CD14-positive monocyte (primary cell): ENCODE results near the gene CRACDL. TPM values are rescaled to one million over a fixed set of nuclear protein-coding genes. Genes with fewer than 3 reads are reported as not detected.

Source experiments
- DNase-seq, 3 donors: peaks; one replicate each; pipeline ENCODE4 v3.0.0-alpha.2; 2011 to 2022
- H2AFZ ChIP-seq: 2 replicates; pipeline ENCODE4 v1.6.0; 2012; ENCODE audit warnings: mild to moderate bottlenecking, low read depth, low read length, inconsistent platforms; ENCODE audit not compliant: insufficient read depth, poor library complexity, severe bottlenecking
- H3K27ac ChIP-seq, 2 donors: 1 replicate in 1 of 2; 2 replicates in 1 of 2; pipeline ENCODE4 v1.5.1; 2012 to 2013; ENCODE audit warnings: low read length in 2 of 2, control low read depth in 1 of 2, inconsistent platforms in 1 of 2, low read depth in 1 of 2, mild to moderate bottlenecking in 1 of 2
- H3K27me3 ChIP-seq, 2 donors: one replicate each; pipeline versions ENCODE4 v1.6.0 to v1.6.1; 2011 to 2013; ENCODE audit warnings: low read length in 2 of 2; ENCODE audit not compliant: control insufficient read depth in 2 of 2, insufficient read depth in 2 of 2
- H3K36me3 ChIP-seq, 2 donors: replicated peaks in 1 of 2; 1 replicate in 1 of 2; 2 replicates in 1 of 2; pipeline versions ENCODE4 v1.5.1 to v1.6.1; 2012 to 2013; ENCODE audit warnings: low read length in 2 of 2, control low read depth in 1 of 2, inconsistent platforms in 1 of 2, mild to moderate bottlenecking in 1 of 2; ENCODE audit not compliant: insufficient read depth in 2 of 2, control insufficient read depth in 1 of 2
- H3K4me1 ChIP-seq, 2 donors: 1 replicate in 1 of 2; 2 replicates in 1 of 2; pipeline versions ENCODE4 v1.5.1 to v1.6.1; 2012 to 2013; ENCODE audit warnings: low read length in 2 of 2, control low read depth in 1 of 2, inconsistent platforms in 1 of 2, mild to moderate bottlenecking in 1 of 2, moderate library complexity in 1 of 2; ENCODE audit not compliant: insufficient read depth in 2 of 2, control insufficient read depth in 1 of 2
- H3K4me2 ChIP-seq: replicated peaks from 2 replicates; pipeline ENCODE3; 2012; ENCODE audit warnings: low read length, moderate library complexity, mild to moderate bottlenecking; ENCODE audit not compliant: poor library complexity, severe bottlenecking; ENCODE audit errors: extremely low read depth
- H3K4me3 ChIP-seq, 3 experiments: fragments of 200-600 bp in 1 of 3; sonication (generic) in 1 of 3; replicated peaks in 1 of 3; 1 replicate in 2 of 3; 2 replicates in 1 of 3; pipeline ENCODE4 v1.5.1; 2011 to 2013; ENCODE audit warnings: low read length in 3 of 3, mild to moderate bottlenecking in 3 of 3, control low read depth in 2 of 3, low read depth in 2 of 3, inconsistent platforms in 1 of 3, moderate library complexity in 1 of 3
- H3K79me2 ChIP-seq: 2 replicates; pipeline ENCODE4 v1.6.0; 2012; ENCODE audit warnings: mild to moderate bottlenecking, control low read depth, inconsistent platforms, low read length, moderate library complexity; ENCODE audit not compliant: insufficient read depth
- H3K9ac ChIP-seq: 2 replicates; pipeline ENCODE4 v1.6.0; 2017; ENCODE audit warnings: low read length, mild to moderate bottlenecking; ENCODE audit not compliant: insufficient read depth, poor library complexity, severe bottlenecking
- H3K9me3 ChIP-seq, 2 donors: replicated peaks in 1 of 2; 1 replicate in 1 of 2; 2 replicates in 1 of 2; pipeline versions ENCODE4 v1.5.1 to v1.6.1; 2012 to 2013; ENCODE audit warnings: low read length in 2 of 2, control low read depth in 1 of 2; ENCODE audit not compliant: control insufficient read depth in 1 of 2, insufficient read depth in 1 of 2
- H4K20me1 ChIP-seq: 2 replicates; pipeline ENCODE4 v1.6.0; 2012; ENCODE audit warnings: mild to moderate bottlenecking, low read length, control low read depth, moderate library complexity; ENCODE audit not compliant: insufficient read depth
- H3K27ac Mint-ChIP-seq, 7 donors: one replicate each; pipeline ENCODE4 v1.8.0; 2020; ENCODE audit warnings: mild to moderate bottlenecking in 7 of 7, mixed read lengths in 7 of 7, moderate library complexity in 6 of 7, inconsistent platforms in 2 of 7
- H3K27me3 Mint-ChIP-seq, 3 donors: one replicate each; pipeline ENCODE4 v1.8.0; 2021 to 2022; ENCODE audit warnings: low read depth in 3 of 3, mild to moderate bottlenecking in 3 of 3, mixed read lengths in 3 of 3, moderate library complexity in 3 of 3, inconsistent platforms in 1 of 3
- H3K36me3 Mint-ChIP-seq, 2 donors: one replicate each; pipeline ENCODE4 v1.8.0; 2020; ENCODE audit warnings: mixed read lengths in 2 of 2, inconsistent platforms in 1 of 2, mild to moderate bottlenecking in 1 of 2
- H3K4me1 Mint-ChIP-seq: one replicate; pipeline ENCODE4 v1.8.0; 2020; ENCODE audit warnings: mild to moderate bottlenecking, mixed read lengths
- H3K4me3 Mint-ChIP-seq, 2 donors: one replicate each; pipeline ENCODE4 v1.8.0; 2020; ENCODE audit warnings: mild to moderate bottlenecking in 2 of 2, mixed read lengths in 2 of 2, moderate library complexity in 1 of 2
- H3K9me3 Mint-ChIP-seq, 7 donors: one replicate each; pipeline ENCODE4 v1.8.0; 2020 to 2022; ENCODE audit warnings: mixed read lengths in 7 of 7, mild to moderate bottlenecking in 6 of 7, moderate library complexity in 6 of 7, inconsistent platforms in 2 of 7
- CTCF ChIP-seq: fragments of 200-600 bp; IDR thresholded peaks from one replicate; pipeline ENCODE4 v1.8.0; 2022; ENCODE audit warnings: antibody characterized with exemption, mild to moderate bottlenecking
- WGBS: methylation state at CpG from one replicate; pipeline ENCODE4 v1.1.5; 2013; ENCODE audit warnings: missing lambda C conversion rate; ENCODE audit not compliant: insufficient coverage; 5-methylcytosine and 5-hydroxymethylcytosine counted together
- intact Hi-C, 2 donors: fragments of 100-400 bp; cut with micrococcal nuclease; formaldehyde crosslinking; loops; one replicate each; pipeline versions ENCODE4 v1.15.0 to v1.15.1; 2023
- polyA plus RNA-seq, 3 donors: library from polyadenylated mRNA; depleted of rRNA in 1 of 3; unstranded in 2 of 3; stranded (reverse) in 1 of 3; fragments of 300-500 nt in 2 of 3; fragments of >200 nt in 1 of 3; fragmentation: Illumina TruSeq in 2 of 3; gene quantifications; 1 replicate in 2 of 3; 2 replicates in 1 of 3; pipeline ENCODE4 v1.2.3, GENCODE V29; 2012 to 2021

CRACDL gene
- polyA plus RNA-seq, 3 donors, result 0.12 to 0.35 (median 0.28) TPM

GRCh38 chr2:98764499-98764898 is 171.5 kb downstream of the CRACDL start:
- H3K4me3 ChIP-seq, result peak overlapping the region in 1 of 3 experiments; percentile 35
- no peaks in the 10 kb centered on the region for H3K9me3 ChIP-seq
- no peak overlapping the region for H2AFZ ChIP-seq
- no peaks in the 10 kb centered on the region for H4K20me1 ChIP-seq
- H3K4me2 ChIP-seq, result peak overlapping the region; percentile 21
- H3K79me2 ChIP-seq, result no peaks in the 10 kb centered on the region
- H3K9me3 Mint-ChIP-seq, result no peaks in the 10 kb centered on the region
- H3K27me3 Mint-ChIP-seq, result peaks cover 0 to 5% (median 2%) of the 10 kb centered on the region in 3 donors
- WGBS, result 10% methylated on average over 4 of the region's 4 CpGs
- H3K4me3 Mint-ChIP-seq, result peak overlapping the region in 1 of 2 donors; percentile 30
- peak overlapping the region; percentile 80 to 92 (median 87) for H3K27ac Mint-ChIP-seq
- H3K4me1 ChIP-seq, result peaks cover 84 to 93% of the 10 kb centered on the region in 2 donors
- H3K4me1 Mint-ChIP-seq, result peaks cover 84% of the 10 kb centered on the region
- no peaks in the 10 kb centered on the region for H3K36me3 ChIP-seq
- peaks cover 0 to 3% of the 10 kb centered on the region in 2 donors for H3K36me3 Mint-ChIP-seq
- no peaks in the 10 kb centered on the region for H3K27me3 ChIP-seq
- peak; percentile 45 to 87 (median 67) for DNase-seq
- H3K9ac ChIP-seq, result no peak overlapping the region
- peak overlapping the region; percentile 17 to 30 for H3K27ac ChIP-seq
- intact Hi-C loops, result no loop called here
- TF ChIP-seq CTCF, result no peak

- Histone ChIP-seq H3K4me2 (no peak overlapping the region), H3K36me3 (no peaks in the 10 kb centered on the region), H3K27me3 (no peaks in the 10 kb centered on the region), H3K4me1 (peaks cover 86 to 93% of the 10 kb centered on the region in 2 donors), H4K20me1 (no peaks in the 10 kb centered on the region), H3K9me3 (no peaks in the 10 kb centered on the region), H3K27ac (peak overlapping the region in 1 of 2 donors; percentile 30), H2AFZ (no peak overlapping the region), H3K9ac (no peak overlapping the region), H3K79me2 (no peaks in the 10 kb centered on the region), H3K4me3 (no peak overlapping the region)
- WGBS, result 100% methylated on average over 1 of the region's 6 CpGs
- H3K9me3 Mint-ChIP-seq, result no peaks in the 10 kb centered on the region
- intact Hi-C loops, result no loop called here
- peaks cover 84% of the 10 kb centered on the region for H3K4me1 Mint-ChIP-seq
- peaks cover 0 to 5% (median 2%) of the 10 kb centered on the region in 3 donors for H3K27me3 Mint-ChIP-seq
- H3K36me3 Mint-ChIP-seq, result peaks cover 0 to 3% of the 10 kb centered on the region in 2 donors
- no peak for TF ChIP-seq CTCF
- peak overlapping the region in 4 of 7 donors; percentile 0 to 68 (median 29) for H3K27ac Mint-ChIP-seq
- DNase-seq, result no peak
- no peak overlapping the region for H3K4me3 Mint-ChIP-seq
These were observed 172.6 kb downstream of the CRACDL start for GRCh38 chr2:98763209-98763951.
